IPS DF 6.9 (cell line): ENCODE data around the gene RASL10B.
A peak's percentile ranks its signal among the peaks of the same experiment; 100 is the strongest.

Experiments
- DNase-seq: peaks from one replicate; pipeline ENCODE4 v3.0.0-alpha.2; 2013; ENCODE audit warnings: low read depth, low spot score
- H3K27ac ChIP-seq: one replicate; pipeline ENCODE4 v1.5.1; 2013; ENCODE audit warnings: low read length, control low read depth
- H3K27me3 ChIP-seq: 2 replicates; pipeline ENCODE4 v1.6.1; 2013; ENCODE audit warnings: mild to moderate bottlenecking, low read length; ENCODE audit not compliant: control insufficient read depth, insufficient read depth
- H3K36me3 ChIP-seq: 2 replicates; pipeline ENCODE4 v1.6.1; 2013; ENCODE audit warnings: low read length; ENCODE audit not compliant: control insufficient read depth, insufficient read depth
- H3K4me1 ChIP-seq: 2 replicates; pipeline ENCODE4 v1.6.1; 2013; ENCODE audit warnings: low read length; ENCODE audit not compliant: control insufficient read depth, insufficient read depth
- H3K4me3 ChIP-seq: 2 replicates; pipeline ENCODE4 v1.5.1; 2013; ENCODE audit warnings: mild to moderate bottlenecking, low read length
- H3K9me3 ChIP-seq: 2 replicates; pipeline ENCODE4 v1.6.1; 2013; ENCODE audit warnings: low read length, inconsistent platforms; ENCODE audit not compliant: control insufficient read depth, insufficient read depth
- WGBS: extraction: QIAGEN DNeasy Blood & Tissue Kit; methylation state at CpG from one replicate; pipeline ENCODE4 v1.1.7; 2013; ENCODE audit warnings: mixed read lengths, missing lambda C conversion rate; ENCODE audit not compliant: insufficient read length, insufficient coverage; 5-methylcytosine and 5-hydroxymethylcytosine counted together

RASL10B gene

GRCh38 chr17:35731239-35731916 lies at the start of gene RASL10B:
Gene RASL10B (plus strand): TSS chr17:35731639. CDS start chr17:35735185, 3,546 bp downstream.
- Histone ChIP-seq H3K27ac (no peak within 1 kb of the TSS), H3K4me3 (peak within 1 kb of the TSS; percentile 77), H3K9me3 (no peaks in the 10 kb centered on the region), H3K4me1 (peaks cover 6% of the 10 kb centered on the region), H3K27me3 (no peaks in the 10 kb centered on the region), H3K36me3 (no peaks in the 10 kb centered on the region)
- DNase-seq: no peak
- no CpG with 5 or more reads among the region's 44 CpGs for WGBS

- no peak overlapping the region for H3K27ac ChIP-seq
- WGBS: no CpG with 5 or more reads among the region's 4 CpGs
- no peak overlapping the region for H3K4me3 ChIP-seq
- no peaks in the 10 kb centered on the region for H3K9me3 ChIP-seq
- H3K36me3 ChIP-seq: 0 out of 2 replicates have a peak, but pooled peaks cover 2% of the 10 kb centered on the region
- no peak for DNase-seq
- H3K27me3 ChIP-seq: no peaks in the 10 kb centered on the region
- no peaks in the 10 kb centered on the region for H3K4me1 ChIP-seq
These were observed 47.8 kb upstream of the RASL10B start for GRCh38 chr17:35683591-35683990.

GRCh38 chr17:35684055-35684802 lies 47.2 kb upstream of the RASL10B start:
- no peaks in the 10 kb centered on the region for H3K9me3 ChIP-seq
- no CpG with 5 or more reads among the region's 2 CpGs for WGBS
- peak; percentile 13 for DNase-seq
- H3K4me1 ChIP-seq: no peaks in the 10 kb centered on the region
- H3K4me3 ChIP-seq: no peak overlapping the region
- no peaks in the 10 kb centered on the region for H3K27me3 ChIP-seq
- 0 out of 2 replicates have a peak, but pooled peaks cover 2% of the 10 kb centered on the region for H3K36me3 ChIP-seq
- H3K27ac ChIP-seq: no peak overlapping the region

- DNase-seq: no peak
- WGBS: no CpG with 5 or more reads among the region's 7 CpGs
- Histone ChIP-seq H3K4me3 (no peak overlapping the region), H3K27ac (no peak overlapping the region), H3K27me3 (no peaks in the 10 kb centered on the region), H3K9me3 (no peaks in the 10 kb centered on the region), H3K4me1 (no peaks in the 10 kb centered on the region), H3K36me3 (peaks cover 6% of the 10 kb centered on the region; the same call in 1 of the 2 replicates)
These were observed 38.8 kb upstream of the RASL10B start for GRCh38 chr17:35692512-35693210.

GRCh38 chr17:35693662-35694061 lies 37.8 kb upstream of the RASL10B start:
- Histone ChIP-seq H3K4me1 (no peaks in the 10 kb centered on the region), H3K4me3 (no peak overlapping the region), H3K36me3 (peaks cover 6% of the 10 kb centered on the region; the same call in 1 of the 2 replicates), H3K27me3 (no peaks in the 10 kb centered on the region), H3K27ac (no peak overlapping the region), H3K9me3 (no peaks in the 10 kb centered on the region)
- no CpG with 5 or more reads among the region's 3 CpGs for WGBS
- no peak for DNase-seq

GRCh38 chr17:35694906-35695305 lies 36.5 kb upstream of the RASL10B start:
- no peak for DNase-seq
- WGBS: no CpG with 5 or more reads among the region's 2 CpGs
- no peaks in the 10 kb centered on the region for H3K9me3 ChIP-seq
- H3K36me3 ChIP-seq: peaks cover 6% of the 10 kb centered on the region; the same call in 1 of the 2 replicates
- no peaks in the 10 kb centered on the region for H3K27me3 ChIP-seq
- no peaks in the 10 kb centered on the region for H3K4me1 ChIP-seq
- no peak overlapping the region for H3K27ac ChIP-seq
- H3K4me3 ChIP-seq: no peak overlapping the region

- no peak overlapping the region for H3K27ac ChIP-seq
- H3K9me3 ChIP-seq: no peaks in the 10 kb centered on the region
- no peaks in the 10 kb centered on the region for H3K4me1 ChIP-seq
- no peak overlapping the region for H3K4me3 ChIP-seq
- peaks cover 6% of the 10 kb centered on the region; the same call in 1 of the 2 replicates for H3K36me3 ChIP-seq
- no peaks in the 10 kb centered on the region for H3K27me3 ChIP-seq
- DNase-seq: no peak
- WGBS: no CpG with 5 or more reads among the region's 2 CpGs
These were observed 35.8 kb upstream of the RASL10B start for GRCh38 chr17:35695613-35696012.

GRCh38 chr17:35698800-35699199 lies 32.6 kb upstream of the RASL10B start:
- H3K27ac ChIP-seq: no peak overlapping the region
- peaks cover 4% of the 10 kb centered on the region; the same call in 1 of the 2 replicates for H3K36me3 ChIP-seq
- H3K4me1 ChIP-seq: no peaks in the 10 kb centered on the region
- H3K9me3 ChIP-seq: no peaks in the 10 kb centered on the region
- DNase-seq: no peak
- no peaks in the 10 kb centered on the region for H3K27me3 ChIP-seq
- no peak overlapping the region for H3K4me3 ChIP-seq
- WGBS: no CpG with 5 or more reads among the region's 2 CpGs

GRCh38 chr17:35700150-35700549 lies 31.3 kb upstream of the RASL10B start:
- no peak overlapping the region for H3K4me3 ChIP-seq
- no peaks in the 10 kb centered on the region for H3K9me3 ChIP-seq
- no peaks in the 10 kb centered on the region for H3K27me3 ChIP-seq
- no peak for DNase-seq
- H3K27ac ChIP-seq: no peak overlapping the region
- no peaks in the 10 kb centered on the region for H3K36me3 ChIP-seq
- no peaks in the 10 kb centered on the region for H3K4me1 ChIP-seq
- no CpG with 5 or more reads among the region's 6 CpGs for WGBS

- no peaks in the 10 kb centered on the region for H3K27me3 ChIP-seq
- no peak overlapping the region for H3K4me3 ChIP-seq
- no peak for DNase-seq
- no peaks in the 10 kb centered on the region for H3K36me3 ChIP-seq
- no CpG with 5 or more reads among the region's 5 CpGs for WGBS
- H3K4me1 ChIP-seq: no peaks in the 10 kb centered on the region
- no peaks in the 10 kb centered on the region for H3K9me3 ChIP-seq
- no peak overlapping the region for H3K27ac ChIP-seq
These were observed 29.9 kb upstream of the RASL10B start for GRCh38 chr17:35701491-35701890.
